Panc1 (cell line): ENCODE data around the gene HACD4.

Experiments
- CTCF ChIP-seq: fragments of 450-650 bp; IDR thresholded peaks from 2 replicates; pipeline ENCODE4 v1.5.1; 2017; ENCODE audit warnings: mild to moderate bottlenecking
- POLR2AphosphoS5 ChIP-seq: IDR thresholded peaks from 2 replicates; pipeline ENCODE4 v1.6.1; 2012; ENCODE audit warnings: mild to moderate bottlenecking, low read depth, low read length, moderate library complexity
- REST ChIP-seq, 2 experiments: IDR thresholded peaks; 2 replicates each; pipeline ENCODE4 v1.6.1; 2011 to 2012; ENCODE audit warnings: low read depth in 2 of 2, control low read depth in 1 of 2, low read length in 1 of 2, mild to moderate bottlenecking in 1 of 2, moderate library complexity in 1 of 2; ENCODE audit not compliant: insufficient read depth in 1 of 2
- SIN3A ChIP-seq: IDR thresholded peaks from 2 replicates; pipeline ENCODE4 v1.6.1; 2012; ENCODE audit warnings: low read depth, mild to moderate bottlenecking, low read length, moderate library complexity, borderline replicate concordance; ENCODE audit not compliant: insufficient read depth
- TCF7L2 ChIP-seq: IDR thresholded peaks from 2 replicates; pipeline ENCODE4 v1.6.1; 2011; ENCODE audit warnings: mild to moderate bottlenecking, low read depth, low read length, inconsistent platforms

GRCh38 chr9:20950707-20951106 lies 80.7 kb downstream of the HACD4 start:
- TF ChIP-seq REST (IDR thresholded peaks at IDR 0.05; ENCODE audit: insufficient read depth in 1 of 2, low read depth in 2 of 2, low read length in 1 of 2) (no peak), CTCF (no peak), SIN3A (no peak), POLR2AphosphoS5 (no peak), TCF7L2 (no peak)
